HG03025 (cell line): ENCODE measurements around the gene USP20.

ENCODE experiments used
- ATAC-seq: cut with Tn5 transposase; IDR thresholded peaks from one replicate; pipeline ENCODE4 v1.9.1; 2021; ENCODE audit warnings: mild to moderate bottlenecking, moderate library complexity; ENCODE audit not compliant: unreplicated experiment, low FRiP score

The USP20 gene

DNA sequence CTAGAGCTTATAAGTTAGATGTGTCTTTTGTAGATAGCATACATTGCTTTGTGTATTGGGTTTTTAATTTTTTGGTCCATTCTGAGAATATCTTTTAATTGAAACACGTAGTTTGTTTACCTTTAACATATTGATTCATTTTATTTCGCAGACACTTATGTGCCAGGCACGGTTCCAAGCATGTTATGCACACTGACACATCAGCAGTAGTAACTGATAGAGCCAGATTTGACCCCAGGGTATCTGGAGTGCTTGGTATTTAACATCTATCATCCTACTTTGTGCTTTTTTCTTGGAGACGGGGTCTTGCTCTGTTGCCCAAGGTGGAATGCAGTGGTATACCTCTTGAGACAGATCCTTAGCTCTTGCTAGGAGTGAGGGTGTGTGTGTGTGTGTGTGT is 71.9 kb downstream of the USP20 start:
- no peak for ATAC-seq

DNA sequence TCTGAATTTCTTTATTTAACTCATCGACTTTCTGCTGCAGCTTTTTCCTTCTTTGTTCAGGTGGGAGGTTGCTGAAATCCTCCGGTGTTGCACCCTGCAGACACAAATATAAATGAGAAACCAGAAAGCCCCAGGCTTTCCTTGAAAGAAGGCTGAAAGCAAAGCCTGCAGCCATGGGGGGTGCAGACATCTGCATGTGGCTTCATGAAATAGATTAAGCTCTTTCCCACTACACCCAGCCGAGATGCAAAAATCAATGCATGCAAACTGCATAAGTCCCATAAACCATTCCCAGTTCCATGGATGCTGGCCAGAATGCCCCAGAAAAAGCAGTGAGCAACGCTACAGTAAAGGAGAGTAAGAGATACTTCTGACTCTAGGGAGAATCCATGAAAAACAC is 73.6 kb downstream of the USP20 start:
- no peak for ATAC-seq

GRCh38 chr9:129909851-129910250 is 74.6 kb downstream of the USP20 start:
- no peak for ATAC-seq

GRCh38 chr9:129910628-129911567 is 75.6 kb downstream of the USP20 start:
- no peak for ATAC-seq

- no peak for ATAC-seq
Observed at GRCh38 chr9:129914051-129914450, 78.8 kb downstream of the USP20 start.

- ATAC-seq = no peak
Observed at GRCh38 chr9:129916707-129917106, 81.4 kb downstream of the USP20 start.

DNA sequence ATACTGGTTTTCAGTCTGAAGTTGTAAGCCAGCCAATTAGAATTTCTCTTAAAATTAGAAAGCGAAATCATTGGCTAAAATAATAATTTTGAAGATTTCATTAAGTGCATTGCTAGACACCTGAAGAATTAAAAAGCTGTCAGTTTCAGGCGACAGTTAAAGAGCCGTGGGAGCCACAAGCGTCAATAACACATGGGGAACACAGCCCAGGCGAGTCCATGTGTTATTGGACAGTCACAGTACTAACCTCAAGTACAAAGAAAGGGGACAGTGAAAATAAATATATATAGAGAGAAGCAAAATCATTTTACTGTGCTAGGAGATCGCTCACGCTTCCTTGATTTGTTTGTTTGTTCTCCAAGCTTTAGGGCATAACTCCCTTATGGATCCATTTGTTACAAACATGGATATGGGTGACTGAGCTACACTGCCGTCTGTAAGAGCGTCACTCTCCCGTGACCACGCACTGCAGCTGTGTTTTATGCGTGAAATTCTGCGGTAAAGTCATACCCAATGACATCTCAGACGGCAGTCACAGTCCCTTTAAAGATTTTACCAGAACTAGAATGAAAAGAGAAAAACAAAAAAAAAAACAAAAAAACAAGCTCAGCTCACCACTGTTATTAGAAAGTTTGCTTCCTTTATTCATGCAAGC is 83.2 kb downstream of the USP20 start:
- no peak for ATAC-seq

DNA sequence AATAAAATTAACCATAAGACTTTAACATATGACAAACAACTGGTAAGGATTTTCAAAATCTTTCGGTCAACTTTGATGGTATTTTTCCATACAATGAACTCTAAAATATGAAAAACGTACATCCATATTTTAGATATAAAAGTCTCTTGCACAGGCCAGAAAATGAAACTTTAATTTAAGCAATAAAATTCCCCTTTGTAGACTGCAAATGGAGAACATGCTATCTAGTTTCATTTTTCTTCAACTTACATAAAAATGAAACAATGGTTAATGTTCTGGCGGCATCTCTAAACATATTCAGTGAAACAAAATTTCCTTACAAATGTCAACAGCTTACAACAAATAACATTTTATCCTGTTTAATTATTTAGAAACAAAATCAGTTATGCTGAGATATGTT is 84.0 kb downstream of the USP20 start:
- no peak for ATAC-seq

- no peak for ATAC-seq
Observed at GRCh38 chr9:129919841-129920240, 84.6 kb downstream of the USP20 start.

- ATAC-seq = no peak
Observed at GRCh38 chr9:129921905-129922304, 86.6 kb downstream of the USP20 start.

DNA sequence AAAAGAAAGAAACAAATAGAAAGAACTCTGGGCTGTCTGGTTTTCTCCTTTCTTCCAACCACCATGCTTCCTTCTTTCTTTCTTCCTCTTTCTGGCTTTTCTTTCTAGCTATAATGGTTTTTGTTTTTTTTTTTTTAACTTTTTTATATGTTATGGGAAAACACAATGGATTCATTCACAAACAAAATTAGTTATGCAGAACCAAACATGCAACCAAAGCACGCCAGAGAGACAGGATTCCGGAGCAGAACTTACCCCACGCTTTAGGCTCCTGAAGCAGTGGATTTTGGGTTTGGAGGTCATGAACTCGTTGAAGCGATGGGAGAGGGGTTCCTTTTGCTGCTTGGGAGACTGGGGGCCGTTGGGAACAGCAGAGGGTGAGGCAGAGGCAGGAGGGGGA is 88.3 kb downstream of the USP20 start:
- no peak for ATAC-seq

GRCh38 chr9:129929496-129930125 is 94.4 kb downstream of the USP20 start:
- ATAC-seq = no peak

- no peak for ATAC-seq
Observed at GRCh38 chr9:129930743-129931142, 95.5 kb downstream of the USP20 start.
